ENCODE measurements around the gene ARL4A. TPM values are rescaled to one million over a fixed set of nuclear protein-coding genes. Genes with fewer than 3 reads are reported as not detected.

ARL4A gene
- total and polyA plus RNA-seq, 9 of the 15 experiments (the other 6 are each of a cell fraction or from before 2014, with no cell fraction given), result 118 to 688 (median 172) TPM

- TF ChIP-seq ZNF717 (CRISPR knock-in tag; IDR thresholded peaks at IDR 0.05) (no peak), MAX (CRISPR knock-in tag; IDR thresholded peaks at IDR 0.05) (peak; percentile 89), SLC30A9 (CRISPR knock-in tag; IDR thresholded peaks at IDR 0.05) (no peak), ZNF79 (CRISPR knock-in tag; IDR thresholded peaks at IDR 0.05; ENCODE audit: low read depth) (no peak), DPF2 (IDR thresholded peaks at IDR 0.05) (no peak), POLR2G (IDR thresholded peaks at IDR 0.05; ENCODE audit: low read depth, low read length) (no peak), TCF15 (CRISPR knock-in tag; IDR thresholded peaks at IDR 0.05) (no peak), ZZZ3 (IDR thresholded peaks at IDR 0.05) (no peak), ZNF263 (CRISPR knock-in tag; IDR thresholded peaks at IDR 0.05; ENCODE audit: borderline replicate concordance) (no peak), ZNF232 (CRISPR knock-in tag; IDR thresholded peaks at IDR 0.05) (no peak), CEBPG (CRISPR knock-in tag; IDR thresholded peaks at IDR 0.05) (no peak), CEBPG (tag; conservative IDR thresholded peaks at IDR 0.05 in 1 of 2, IDR thresholded peaks at IDR 0.05 in 1 of 2) (no peak), RBM39 (optimal IDR thresholded peaks at IDR 0.05; ENCODE audit: low read depth, low read length) (no peak), ZNF347 (CRISPR knock-in tag; IDR thresholded peaks at IDR 0.05; ENCODE audit: low read depth) (no peak), STAG1 (CRISPR knock-in tag; IDR thresholded peaks at IDR 0.05; ENCODE audit: borderline replicate concordance) (no peak)
- TF ChIP-seq, protein P1, sequence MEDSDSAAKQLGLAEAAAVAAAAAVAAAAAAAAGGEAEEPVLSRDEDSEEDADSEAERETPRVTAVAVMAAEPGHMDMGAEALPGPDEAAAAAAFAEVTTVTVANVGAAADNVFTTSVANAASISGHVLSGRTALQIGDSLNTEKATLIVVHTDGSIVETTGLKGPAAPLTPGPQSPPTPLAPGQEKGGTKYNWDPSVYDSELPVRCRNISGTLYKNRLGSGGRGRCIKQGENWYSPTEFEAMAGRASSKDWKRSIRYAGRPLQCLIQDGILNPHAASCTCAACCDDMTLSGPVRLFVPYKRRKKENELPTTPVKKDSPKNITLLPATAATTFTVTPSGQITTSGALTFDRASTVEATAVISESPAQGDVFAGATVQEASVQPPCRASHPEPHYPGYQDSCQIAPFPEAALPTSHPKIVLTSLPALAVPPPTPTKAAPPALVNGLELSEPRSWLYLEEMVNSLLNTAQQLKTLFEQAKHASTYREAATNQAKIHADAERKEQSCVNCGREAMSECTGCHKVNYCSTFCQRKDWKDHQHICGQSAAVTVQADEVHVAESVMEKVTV (CRISPR knock-in tag; IDR thresholded peaks at IDR 0.05), result no peak
- TF ChIP-seq, protein P2, sequence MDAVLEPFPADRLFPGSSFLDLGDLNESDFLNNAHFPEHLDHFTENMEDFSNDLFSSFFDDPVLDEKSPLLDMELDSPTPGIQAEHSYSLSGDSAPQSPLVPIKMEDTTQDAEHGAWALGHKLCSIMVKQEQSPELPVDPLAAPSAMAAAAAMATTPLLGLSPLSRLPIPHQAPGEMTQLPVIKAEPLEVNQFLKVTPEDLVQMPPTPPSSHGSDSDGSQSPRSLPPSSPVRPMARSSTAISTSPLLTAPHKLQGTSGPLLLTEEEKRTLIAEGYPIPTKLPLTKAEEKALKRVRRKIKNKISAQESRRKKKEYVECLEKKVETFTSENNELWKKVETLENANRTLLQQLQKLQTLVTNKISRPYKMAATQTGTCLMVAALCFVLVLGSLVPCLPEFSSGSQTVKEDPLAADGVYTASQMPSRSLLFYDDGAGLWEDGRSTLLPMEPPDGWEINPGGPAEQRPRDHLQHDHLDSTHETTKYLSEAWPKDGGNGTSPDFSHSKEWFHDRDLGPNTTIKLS (IDR thresholded peaks at IDR 0.05; ENCODE audit: borderline replicate concordance, low read depth), result peak; percentile 94
- TF ChIP-seq, protein P3, sequence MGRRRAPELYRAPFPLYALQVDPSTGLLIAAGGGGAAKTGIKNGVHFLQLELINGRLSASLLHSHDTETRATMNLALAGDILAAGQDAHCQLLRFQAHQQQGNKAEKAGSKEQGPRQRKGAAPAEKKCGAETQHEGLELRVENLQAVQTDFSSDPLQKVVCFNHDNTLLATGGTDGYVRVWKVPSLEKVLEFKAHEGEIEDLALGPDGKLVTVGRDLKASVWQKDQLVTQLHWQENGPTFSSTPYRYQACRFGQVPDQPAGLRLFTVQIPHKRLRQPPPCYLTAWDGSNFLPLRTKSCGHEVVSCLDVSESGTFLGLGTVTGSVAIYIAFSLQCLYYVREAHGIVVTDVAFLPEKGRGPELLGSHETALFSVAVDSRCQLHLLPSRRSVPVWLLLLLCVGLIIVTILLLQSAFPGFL (CRISPR knock-in tag; IDR thresholded peaks at IDR 0.05), result 0 out of 2 replicates have a peak, but pooled peaks have one; percentile 85
- TF ChIP-seq, protein P4, sequence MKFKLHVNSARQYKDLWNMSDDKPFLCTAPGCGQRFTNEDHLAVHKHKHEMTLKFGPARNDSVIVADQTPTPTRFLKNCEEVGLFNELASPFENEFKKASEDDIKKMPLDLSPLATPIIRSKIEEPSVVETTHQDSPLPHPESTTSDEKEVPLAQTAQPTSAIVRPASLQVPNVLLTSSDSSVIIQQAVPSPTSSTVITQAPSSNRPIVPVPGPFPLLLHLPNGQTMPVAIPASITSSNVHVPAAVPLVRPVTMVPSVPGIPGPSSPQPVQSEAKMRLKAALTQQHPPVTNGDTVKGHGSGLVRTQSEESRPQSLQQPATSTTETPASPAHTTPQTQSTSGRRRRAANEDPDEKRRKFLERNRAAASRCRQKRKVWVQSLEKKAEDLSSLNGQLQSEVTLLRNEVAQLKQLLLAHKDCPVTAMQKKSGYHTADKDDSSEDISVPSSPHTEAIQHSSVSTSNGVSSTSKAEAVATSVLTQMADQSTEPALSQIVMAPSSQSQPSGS (CRISPR knock-in tag; IDR thresholded peaks at IDR 0.05), result no peak
- TF ChIP-seq, protein P5, sequence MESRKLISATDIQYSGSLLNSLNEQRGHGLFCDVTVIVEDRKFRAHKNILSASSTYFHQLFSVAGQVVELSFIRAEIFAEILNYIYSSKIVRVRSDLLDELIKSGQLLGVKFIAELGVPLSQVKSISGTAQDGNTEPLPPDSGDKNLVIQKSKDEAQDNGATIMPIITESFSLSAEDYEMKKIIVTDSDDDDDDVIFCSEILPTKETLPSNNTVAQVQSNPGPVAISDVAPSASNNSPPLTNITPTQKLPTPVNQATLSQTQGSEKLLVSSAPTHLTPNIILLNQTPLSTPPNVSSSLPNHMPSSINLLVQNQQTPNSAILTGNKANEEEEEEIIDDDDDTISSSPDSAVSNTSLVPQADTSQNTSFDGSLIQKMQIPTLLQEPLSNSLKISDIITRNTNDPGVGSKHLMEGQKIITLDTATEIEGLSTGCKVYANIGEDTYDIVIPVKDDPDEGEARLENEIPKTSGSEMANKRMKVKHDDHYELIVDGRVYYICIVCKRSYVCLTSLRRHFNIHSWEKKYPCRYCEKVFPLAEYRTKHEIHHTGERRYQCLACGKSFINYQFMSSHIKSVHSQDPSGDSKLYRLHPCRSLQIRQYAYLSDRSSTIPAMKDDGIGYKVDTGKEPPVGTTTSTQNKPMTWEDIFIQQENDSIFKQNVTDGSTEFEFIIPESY (CRISPR knock-in tag; IDR thresholded peaks at IDR 0.05), result peak; percentile 99
These were observed 1.1 kb upstream of the ARL4A start (continued) for GRCh38 chr7:12686234-12686890.
